Karpas-422 (cell line): ENCODE data around the gene HEATR5B. TPM values are rescaled to one million over a fixed set of nuclear protein-coding genes. Genes with fewer than 3 reads are reported as not detected.
"Not testable (repeated sequence)": the region's sequence is repeated elsewhere in the genome, so short reads cannot be mapped to it uniquely, and the experiment has no call there.

Source experiments
- DNase-seq: peaks from one replicate; pipeline ENCODE4 v3.0.0-alpha.2; 2015
- H2AFZ ChIP-seq: fragments of 200-600 bp; sonication (generic); 2 replicates; pipeline ENCODE4 v1.6.1; 2014; ENCODE audit warnings: antibody characterized with exemption, low read length, mixed read lengths
- H3K27ac ChIP-seq: fragments of 200-600 bp; sonication (generic); 2 replicates; pipeline ENCODE4 v1.5.1; 2014; ENCODE audit warnings: mild to moderate bottlenecking, low read length, moderate library complexity
- H3K27me3 ChIP-seq: fragments of 200-600 bp; sonication (generic); 2 replicates; pipeline ENCODE4 v1.6.1; 2014; ENCODE audit warnings: low read length, mixed read lengths
- H3K36me3 ChIP-seq: fragments of 200-600 bp; sonication (generic); 2 replicates; pipeline ENCODE4 v1.6.1; 2014; ENCODE audit warnings: low read length, mixed read lengths; ENCODE audit not compliant: insufficient read depth
- H3K4me1 ChIP-seq: fragments of 200-600 bp; sonication (generic); 2 replicates; pipeline ENCODE4 v1.6.1; 2014; ENCODE audit warnings: mild to moderate bottlenecking, low read length, mixed read lengths
- H3K4me2 ChIP-seq: fragments of 200-600 bp; sonication (generic); 2 replicates; pipeline ENCODE4 v1.6.1; 2014; ENCODE audit warnings: low read length, low read depth, mild to moderate bottlenecking; ENCODE audit not compliant: poor library complexity, severe bottlenecking
- H3K4me3 ChIP-seq: fragments of 200-600 bp; sonication (generic); 2 replicates; pipeline ENCODE4 v1.5.1; 2014; ENCODE audit warnings: mild to moderate bottlenecking, antibody characterized with exemption, low read length, mixed read lengths
- H3K79me2 ChIP-seq: fragments of 200-600 bp; sonication (generic); 2 replicates; pipeline ENCODE4 v1.6.1; 2014; ENCODE audit warnings: mild to moderate bottlenecking, low read length, mixed read lengths
- H3K9ac ChIP-seq: fragments of 200-600 bp; sonication (generic); 2 replicates; pipeline ENCODE4 v1.6.0; 2014; ENCODE audit warnings: low read length
- H3K9me2 ChIP-seq: fragments of 200-600 bp; sonication (generic), shearing (Covaris generic); replicated peaks from 2 replicates; pipeline ENCODE4 v1.6.0; 2014; ENCODE audit warnings: mild to moderate bottlenecking, low read length, moderate library complexity; ENCODE audit not compliant: insufficient read depth
- H3K9me3 ChIP-seq: fragments of 300-700, 200-600 bp; sonication (generic); 2 replicates; pipeline ENCODE4 v1.6.1; 2014; ENCODE audit warnings: low read length, mixed read lengths
- H4K20me1 ChIP-seq: fragments of 200-600 bp; sonication (generic); 2 replicates; pipeline ENCODE4 v1.6.1; 2014; ENCODE audit warnings: mild to moderate bottlenecking, antibody characterized with exemption, low read length, low read depth; ENCODE audit not compliant: insufficient read depth
- total RNA-seq: library from RNA; depleted of rRNA; stranded (reverse); fragments of >200 nt; shearing (Covaris generic); gene quantifications from 2 replicates; pipeline ENCODE4 v1.2.3, GENCODE V29; 2014; ENCODE audit warnings: low replicate concordance

HEATR5B gene
- total RNA-seq, 1 experiment from 2014 or later: 53.1 TPM

GRCh38 chr2:36999416-36999815 is 84.8 kb downstream of the HEATR5B start:
- H3K9ac ChIP-seq, H3K27ac ChIP-seq, H3K79me2 ChIP-seq, H3K4me2 ChIP-seq, H4K20me1 ChIP-seq, H3K4me1 ChIP-seq, H3K4me3 ChIP-seq, H3K9me3 ChIP-seq, H3K27me3 ChIP-seq, DNase-seq, H2AFZ ChIP-seq, H3K9me2 ChIP-seq: not testable (repeated sequence)
- peaks cover 25% of the 10 kb centered on the region for H3K36me3 ChIP-seq

GRCh38 chr2:36993841-36994620 is 90.1 kb downstream of the HEATR5B start:
- H3K27me3 ChIP-seq: no peaks in the 10 kb centered on the region
- H3K4me1 ChIP-seq: no peaks in the 10 kb centered on the region
- H2AFZ ChIP-seq: no peak overlapping the region
- H3K79me2 ChIP-seq: no peaks in the 10 kb centered on the region
- H3K27ac ChIP-seq: no peak overlapping the region
- no peak overlapping the region for H3K4me3 ChIP-seq
- no peak for DNase-seq
- H3K9me2 ChIP-seq: no peaks in the 10 kb centered on the region
- H3K36me3 ChIP-seq: peaks cover 12% of the 10 kb centered on the region
- H4K20me1 ChIP-seq: no peaks in the 10 kb centered on the region
- no peaks in the 10 kb centered on the region for H3K9me3 ChIP-seq
- H3K4me2 ChIP-seq: no peak overlapping the region
- H3K9ac ChIP-seq: no peak overlapping the region

- no peaks in the 10 kb centered on the region for H3K79me2 ChIP-seq
- no peak overlapping the region for H3K27ac ChIP-seq
- H3K9ac ChIP-seq: no peak overlapping the region
- H3K27me3 ChIP-seq: no peaks in the 10 kb centered on the region
- DNase-seq: no peak
- H4K20me1 ChIP-seq: no peaks in the 10 kb centered on the region
- no peak overlapping the region for H3K4me2 ChIP-seq
- no peak overlapping the region for H3K4me3 ChIP-seq
- no peak overlapping the region for H2AFZ ChIP-seq
- H3K4me1 ChIP-seq: no peaks in the 10 kb centered on the region
- H3K9me3 ChIP-seq: no peaks in the 10 kb centered on the region
- no peaks in the 10 kb centered on the region for H3K9me2 ChIP-seq
- peaks cover 7% of the 10 kb centered on the region for H3K36me3 ChIP-seq
Measured at GRCh38 chr2:36988008-36988407, 96.2 kb downstream of the HEATR5B start.

- H3K27me3 ChIP-seq: no peaks in the 10 kb centered on the region
- no peak overlapping the region for H3K4me3 ChIP-seq
- H4K20me1 ChIP-seq: no peaks in the 10 kb centered on the region
- no peaks in the 10 kb centered on the region for H3K79me2 ChIP-seq
- no peaks in the 10 kb centered on the region for H3K4me1 ChIP-seq
- H3K36me3 ChIP-seq: no peaks in the 10 kb centered on the region
- H3K4me2 ChIP-seq: no peak overlapping the region
- H3K27ac ChIP-seq: no peak overlapping the region
- no peaks in the 10 kb centered on the region for H3K9me3 ChIP-seq
- H2AFZ ChIP-seq: no peak overlapping the region
- no peak for DNase-seq
- no peaks in the 10 kb centered on the region for H3K9me2 ChIP-seq
- no peak overlapping the region for H3K9ac ChIP-seq
Measured at GRCh38 chr2:36982467-36982866, 101.7 kb downstream of the HEATR5B start.

- Histone ChIP-seq H3K79me2 (no peaks in the 10 kb centered on the region), H3K27ac (no peak overlapping the region), H3K36me3 (no peaks in the 10 kb centered on the region), H3K9me3 (no peaks in the 10 kb centered on the region), H4K20me1 (no peaks in the 10 kb centered on the region), H3K4me1 (no peaks in the 10 kb centered on the region), H3K4me3 (no peak overlapping the region), H3K27me3 (no peaks in the 10 kb centered on the region), H3K9ac (no peak overlapping the region), H3K4me2 (no peak overlapping the region), H2AFZ (no peak overlapping the region), H3K9me2 (no peaks in the 10 kb centered on the region)
- DNase-seq: no peak
Measured at GRCh38 chr2:36981911-36982310, 102.3 kb downstream of the HEATR5B start.

GRCh38 chr2:36979007-36979406 is 105.2 kb downstream of the HEATR5B start:
- not testable (repeated sequence) for H3K4me3 ChIP-seq, H3K9me3 ChIP-seq, H3K9me2 ChIP-seq, H3K27me3 ChIP-seq, H3K4me1 ChIP-seq, H3K9ac ChIP-seq, DNase-seq, H3K27ac ChIP-seq, H3K4me2 ChIP-seq, H2AFZ ChIP-seq, H3K36me3 ChIP-seq, H3K79me2 ChIP-seq, H4K20me1 ChIP-seq

- Histone ChIP-seq H3K79me2 (no peaks in the 10 kb centered on the region), H3K4me3 (no peak overlapping the region), H4K20me1 (no peaks in the 10 kb centered on the region), H3K4me2 (no peak overlapping the region), H3K9ac (no peak overlapping the region), H2AFZ (no peak overlapping the region), H3K9me3 (no peaks in the 10 kb centered on the region), H3K9me2 (no peaks in the 10 kb centered on the region), H3K27ac (no peak overlapping the region), H3K36me3 (no peaks in the 10 kb centered on the region), H3K4me1 (no peaks in the 10 kb centered on the region), H3K27me3 (no peaks in the 10 kb centered on the region)
- no peak for DNase-seq
Measured at GRCh38 chr2:36976065-36976464, 108.1 kb downstream of the HEATR5B start.

GRCh38 chr2:36975306-36975705 is 108.9 kb downstream of the HEATR5B start:
- Histone ChIP-seq H3K9ac (no peak overlapping the region), H3K4me3 (no peak overlapping the region), H3K27me3 (no peaks in the 10 kb centered on the region), H3K27ac (no peak overlapping the region), H3K36me3 (no peaks in the 10 kb centered on the region), H3K9me3 (no peaks in the 10 kb centered on the region), H4K20me1 (no peaks in the 10 kb centered on the region), H3K9me2 (no peaks in the 10 kb centered on the region), H2AFZ (no peak overlapping the region), H3K79me2 (no peaks in the 10 kb centered on the region), H3K4me2 (no peak overlapping the region), H3K4me1 (no peaks in the 10 kb centered on the region)
- no peak for DNase-seq
